Measurements from ENCODE around the gene REPS1. TPM values are rescaled to one million over a fixed set of nuclear protein-coding genes. Genes with fewer than 3 reads are reported as not detected.

REPS1 gene
- polyA plus RNA-seq, 1 donor, result 40.6 TPM

DNA sequence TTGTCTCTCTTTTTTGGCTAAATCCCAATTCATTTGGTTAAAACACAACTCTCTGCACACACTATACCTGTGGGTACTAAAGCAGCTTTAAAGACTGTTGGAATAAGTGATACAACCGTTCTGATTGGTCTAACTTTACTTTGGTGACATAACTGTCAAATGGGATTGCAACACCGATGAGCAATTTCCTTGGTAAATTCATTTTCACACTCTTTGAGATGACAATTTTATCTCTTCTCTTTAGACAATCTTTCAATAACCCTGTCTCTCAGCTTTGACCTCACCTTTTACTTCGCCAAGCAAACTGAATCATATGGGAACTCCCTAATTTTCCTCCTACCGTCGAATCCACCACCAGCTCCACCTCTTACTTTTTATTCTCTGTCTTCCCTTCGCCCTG is 131.4 kb downstream of the REPS1 start:
- no peak for DNase-seq (ENCODE audit: low read depth)

Other genes with a start within 250 kb of the REPS1 start
- gene CCDC28A, start 214.5 kb downstream of the REPS1 start, polyA plus RNA-seq (ENCODE audit: insufficient read length), result 10.4 TPM
- gene ECT2L, start 192.2 kb downstream of the REPS1 start, polyA plus RNA-seq (ENCODE audit: insufficient read length), result 0.29 TPM
- gene ABRACL, start 40.5 kb upstream of the REPS1 start, polyA plus RNA-seq (ENCODE audit: insufficient read length), result 16.0 TPM
- 18.5 TPM for gene HECA, start 146.8 kb upstream of the REPS1 start, polyA plus RNA-seq (ENCODE audit: insufficient read length)

All from forelimb muscle (tissue), 1 donor.